ENCODE data around the gene GBF1. TPM values are rescaled to one million over a fixed set of nuclear protein-coding genes. Genes with fewer than 3 reads are reported as not detected.
A peak's percentile ranks its signal among the peaks of the same experiment; 100 is the strongest.

GBF1 gene
- total RNA-seq, 2 donors from 2014 or later = 23.1 to 24.1 TPM

GRCh38 chr10:102327002-102327401, 81.7 kb downstream of the GBF1 start:
- Histone ChIP-seq H3K9me3 (no peaks in the 10 kb centered on the region), H3K27ac (peak overlapping the region in 2 of 4 donors; percentile 8 to 62), H3K36me3 (replicated peaks in 1 of 2; ENCODE audit: insufficient read depth in 1 of 2, low read depth in 2 of 2) (no peaks in the 10 kb centered on the region), H3K4me1 (peaks cover 26% of the 10 kb centered on the region), H3K4me3 (no peak overlapping the region), H3K27me3 (no peaks in the 10 kb centered on the region)
- intact Hi-C loops (cut with DNase I) = no loop called here
- no peak for TF ChIP-seq POLR2A (IDR thresholded peaks at IDR 0.05)
- TF ChIP-seq, protein P1, sequence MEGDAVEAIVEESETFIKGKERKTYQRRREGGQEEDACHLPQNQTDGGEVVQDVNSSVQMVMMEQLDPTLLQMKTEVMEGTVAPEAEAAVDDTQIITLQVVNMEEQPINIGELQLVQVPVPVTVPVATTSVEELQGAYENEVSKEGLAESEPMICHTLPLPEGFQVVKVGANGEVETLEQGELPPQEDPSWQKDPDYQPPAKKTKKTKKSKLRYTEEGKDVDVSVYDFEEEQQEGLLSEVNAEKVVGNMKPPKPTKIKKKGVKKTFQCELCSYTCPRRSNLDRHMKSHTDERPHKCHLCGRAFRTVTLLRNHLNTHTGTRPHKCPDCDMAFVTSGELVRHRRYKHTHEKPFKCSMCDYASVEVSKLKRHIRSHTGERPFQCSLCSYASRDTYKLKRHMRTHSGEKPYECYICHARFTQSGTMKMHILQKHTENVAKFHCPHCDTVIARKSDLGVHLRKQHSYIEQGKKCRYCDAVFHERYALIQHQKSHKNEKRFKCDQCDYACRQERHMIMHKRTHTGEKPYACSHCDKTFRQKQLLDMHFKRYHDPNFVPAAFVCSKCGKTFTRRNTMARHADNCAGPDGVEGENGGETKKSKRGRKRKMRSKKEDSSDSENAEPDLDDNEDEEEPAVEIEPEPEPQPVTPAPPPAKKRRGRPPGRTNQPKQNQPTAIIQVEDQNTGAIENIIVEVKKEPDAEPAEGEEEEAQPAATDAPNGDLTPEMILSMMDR (IDR thresholded peaks at IDR 0.05) = no peak
- WGBS, 2 donors = 61 to 65% methylated on average over 5 of the region's 5 CpGs
- no peak for ATAC-seq
- DNase-seq = no peak

DNA sequence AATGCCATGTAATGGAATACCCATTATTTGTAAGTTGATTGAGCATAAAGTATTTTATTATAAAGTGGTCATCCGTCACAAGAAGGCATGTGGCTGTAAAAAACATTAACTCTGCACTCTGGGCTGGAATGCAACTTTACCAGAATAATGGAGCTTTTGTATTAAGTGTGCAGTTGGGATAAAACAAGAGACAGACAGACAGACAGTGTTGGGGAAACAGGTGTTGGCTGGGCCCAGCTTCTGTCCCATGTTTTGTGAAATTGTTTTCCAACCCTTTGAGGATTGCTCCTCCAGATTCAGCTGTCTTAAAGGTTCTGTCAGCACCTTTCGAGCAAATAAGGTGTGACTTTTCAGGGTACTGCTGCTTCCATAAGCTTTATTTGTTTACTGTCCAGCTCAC, 82.3 kb downstream of the GBF1 start:
- no peak for TF ChIP-seq POLR2A (IDR thresholded peaks at IDR 0.05)
- TF ChIP-seq, protein P1 (IDR thresholded peaks at IDR 0.05) = no peak
- H3K27me3 ChIP-seq = no peaks in the 10 kb centered on the region
- H3K4me3 ChIP-seq = no peak overlapping the region
- intact Hi-C loops (cut with DNase I) = no loop called here
- ATAC-seq (peak; percentile 42), DNase-seq (no peak)
- 51 to 66% methylated on average over 2 of the region's 2 CpGs for WGBS, 2 donors
- peaks cover 26% of the 10 kb centered on the region for H3K4me1 ChIP-seq
- peak overlapping the region in 3 of 4 donors; percentile 36 to 62 (median 54) for H3K27ac ChIP-seq
- no peaks in the 10 kb centered on the region for H3K36me3 ChIP-seq (replicated peaks in 1 of 2; ENCODE audit: insufficient read depth in 1 of 2, low read depth in 2 of 2)
- H3K9me3 ChIP-seq = no peaks in the 10 kb centered on the region

GRCh38 chr10:102332772-102333171, 87.4 kb downstream of the GBF1 start:
- Histone ChIP-seq H3K36me3 (replicated peaks in 1 of 2; ENCODE audit: insufficient read depth in 1 of 2, low read depth in 2 of 2) (no peaks in the 10 kb centered on the region), H3K27ac (no peak overlapping the region), H3K4me3 (no peak overlapping the region), H3K27me3 (no peaks in the 10 kb centered on the region), H3K4me1 (peaks cover 29% of the 10 kb centered on the region), H3K9me3 (no peaks in the 10 kb centered on the region)
- no peak for TF ChIP-seq POLR2A (IDR thresholded peaks at IDR 0.05)
- TF ChIP-seq, protein P1 (IDR thresholded peaks at IDR 0.05) = no peak
- intact Hi-C loops (cut with DNase I) = no loop called here
- DNase-seq (no peak), ATAC-seq (no peak)

- intact Hi-C loops (cut with DNase I) = no loop called here
- DNase-seq (peak in 1 of 4 donors; percentile 12), ATAC-seq (no peak)
- WGBS, 2 donors = 41 to 79% methylated on average over 4 of the region's 4 CpGs
- no peaks in the 10 kb centered on the region for H3K9me3 ChIP-seq
- no peaks in the 10 kb centered on the region for H3K27me3 ChIP-seq
- no peaks in the 10 kb centered on the region for H3K36me3 ChIP-seq (replicated peaks in 1 of 2; ENCODE audit: insufficient read depth in 1 of 2, low read depth in 2 of 2)
- H3K4me3 ChIP-seq = no peak overlapping the region
- H3K27ac ChIP-seq = peak overlapping the region in 1 of 4 donors; percentile 14
- TF ChIP-seq POLR2A (IDR thresholded peaks at IDR 0.05) = no peak
- TF ChIP-seq, protein P1 (IDR thresholded peaks at IDR 0.05) = no peak
- peaks cover 16% of the 10 kb centered on the region for H3K4me1 ChIP-seq
These were observed 88.8 kb downstream of the GBF1 start for GRCh38 chr10:102334101-102334500.

DNA sequence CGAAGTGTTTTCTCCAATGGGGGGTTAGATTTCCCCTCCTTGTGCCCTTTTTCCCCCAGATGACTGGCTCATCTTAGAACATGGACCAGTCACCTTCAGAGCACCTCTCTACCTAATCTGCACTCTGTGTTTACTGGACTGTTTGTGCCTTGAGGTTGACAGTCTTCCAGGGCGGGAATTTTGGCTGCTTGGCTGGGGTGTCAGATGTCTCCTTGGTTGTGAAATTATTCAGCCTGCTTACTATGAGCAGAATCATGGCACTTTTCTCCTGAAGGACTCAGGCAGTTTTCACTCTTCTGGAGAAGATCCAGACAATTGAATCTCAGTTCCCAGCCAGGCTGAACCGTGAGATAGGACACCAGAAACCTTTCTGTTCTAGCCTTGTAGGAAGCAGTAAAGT, 89.9 kb downstream of the GBF1 start:
- Histone ChIP-seq H3K9me3 (no peaks in the 10 kb centered on the region), H3K36me3 (replicated peaks in 1 of 2; ENCODE audit: insufficient read depth in 1 of 2, low read depth in 2 of 2) (no peaks in the 10 kb centered on the region), H3K4me1 (peaks cover 13% of the 10 kb centered on the region), H3K27me3 (no peaks in the 10 kb centered on the region), H3K27ac (no peak overlapping the region), H3K4me3 (no peak overlapping the region)
- peak; percentile 19 to 34 (median 24) for DNase-seq
- no peak for TF ChIP-seq POLR2A (IDR thresholded peaks at IDR 0.05)
- TF ChIP-seq, protein P1 (IDR thresholded peaks at IDR 0.05) = no peak
- ATAC-seq = no peak
- intact Hi-C loops (cut with DNase I) = no loop called here
- 59 to 61% methylated on average over 3 of the region's 3 CpGs for WGBS, 2 donors

Data from body of pancreas (tissue), 4 donors.